Measurements from ENCODE around the gene TDRD3.

The TDRD3 gene

GRCh38 chr13:60379837-60380565 lies 17.0 kb upstream of the TDRD3 start:
- DNase-seq (ENCODE audit: low read depth) = no peak
- peak; percentile 8 for TF ChIP-seq CTCF (conservative IDR thresholded peaks at IDR 0.05; ENCODE audit: control insufficient read depth, insufficient read depth, low read depth, low read length)
- no peak overlapping the region for H3K4me3 ChIP-seq (ENCODE audit: control insufficient read depth, low read depth, low read length)

- no peak for TF ChIP-seq CTCF (conservative IDR thresholded peaks at IDR 0.05; ENCODE audit: control insufficient read depth, insufficient read depth, low read depth, low read length)
- no peak overlapping the region for H3K4me3 ChIP-seq (ENCODE audit: control insufficient read depth, low read depth, low read length)
- DNase-seq (ENCODE audit: low read depth) = no peak
These were observed 12.1 kb upstream of the TDRD3 start for GRCh38 chr13:60384911-60385310.

- TF ChIP-seq CTCF (conservative IDR thresholded peaks at IDR 0.05; ENCODE audit: control insufficient read depth, insufficient read depth, low read depth, low read length) = no peak
- DNase-seq (ENCODE audit: low read depth) = no peak
- H3K4me3 ChIP-seq (ENCODE audit: control insufficient read depth, low read depth, low read length) = no peak overlapping the region
These were observed 10.8 kb upstream of the TDRD3 start for GRCh38 chr13:60386250-60386649.

- no peak overlapping the region for H3K4me3 ChIP-seq (ENCODE audit: control insufficient read depth, low read depth, low read length)
- no peak for DNase-seq (ENCODE audit: low read depth)
- no peak for TF ChIP-seq CTCF (conservative IDR thresholded peaks at IDR 0.05; ENCODE audit: control insufficient read depth, insufficient read depth, low read depth, low read length)
These were observed 4.9 kb upstream of the TDRD3 start for GRCh38 chr13:60392131-60392530.

GRCh38 chr13:60395971-60396782 lies 843 bp upstream of the TDRD3 start:
- peak; percentile 89 for DNase-seq (ENCODE audit: low read depth)
- no peak for TF ChIP-seq CTCF (conservative IDR thresholded peaks at IDR 0.05; ENCODE audit: control insufficient read depth, insufficient read depth, low read depth, low read length)
- H3K4me3 ChIP-seq (ENCODE audit: control insufficient read depth, low read depth, low read length) = peak overlapping the region; percentile 82

- DNase-seq (ENCODE audit: low read depth) = peak; percentile 63
- no peak for TF ChIP-seq CTCF (conservative IDR thresholded peaks at IDR 0.05; ENCODE audit: control insufficient read depth, insufficient read depth, low read depth, low read length)
- peak overlapping the region; percentile 77 for H3K4me3 ChIP-seq (ENCODE audit: control insufficient read depth, low read depth, low read length)
These were observed 821 bp downstream of the TDRD3 start for GRCh38 chr13:60397704-60398378.
